Measurements from ENCODE around the gene CPPED1.
"Not testable (repeated sequence)": the region's sequence is repeated elsewhere in the genome, so short reads cannot be mapped to it uniquely, and the experiment has no call there.

CPPED1 gene

DNA sequence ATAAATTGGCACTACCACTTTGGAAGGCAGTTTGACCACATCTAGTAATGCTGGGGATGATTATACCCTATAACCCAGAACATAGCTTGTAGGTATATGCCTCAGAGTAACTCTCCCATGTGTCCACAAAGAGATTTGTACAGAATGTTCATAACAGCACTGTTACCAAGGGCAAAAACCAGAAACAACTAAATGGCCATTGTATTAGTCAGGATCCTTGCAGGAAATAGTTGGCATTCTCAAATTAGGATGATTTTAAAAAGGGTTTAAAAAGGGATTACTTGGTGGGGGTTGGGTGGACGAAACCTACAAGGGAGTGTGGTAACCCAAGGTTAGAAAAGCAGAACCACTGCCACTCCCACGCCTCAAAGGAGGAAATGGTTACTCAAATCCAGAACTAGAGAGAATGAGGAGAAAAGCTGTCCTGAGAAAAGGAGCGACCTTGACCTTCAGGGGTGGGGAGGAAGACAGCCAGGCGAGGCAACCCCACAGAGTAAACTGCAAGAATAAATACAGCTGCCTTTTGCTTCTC lies 2.1 kb downstream of the CPPED1 start:
- DNase-seq = peak; percentile 80

DNA sequence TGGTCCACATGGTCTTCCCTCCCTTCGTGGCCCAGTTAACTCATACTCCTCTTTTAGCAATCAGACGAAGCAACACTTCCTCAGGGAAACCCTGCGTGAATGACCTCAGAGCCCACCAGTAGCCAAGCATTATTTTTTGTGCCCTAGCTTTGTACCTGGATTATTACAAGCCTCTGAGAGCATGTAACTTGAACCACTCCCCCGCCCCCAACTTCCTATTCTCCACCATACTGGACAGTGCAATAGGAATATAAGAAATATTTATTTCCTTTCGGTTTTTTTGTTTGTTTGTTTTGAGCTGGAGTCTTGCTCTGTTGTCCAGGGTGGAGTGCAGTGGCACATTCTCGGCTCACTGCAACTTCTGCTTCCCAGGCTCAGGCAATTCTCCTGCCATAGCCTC lies 2.9 kb downstream of the CPPED1 start:
- DNase-seq = no peak

GRCh38 chr16:12799996-12800395 lies 3.7 kb downstream of the CPPED1 start:
- DNase-seq = not testable (repeated sequence)

GRCh38 chr16:12798846-12799245 lies 4.8 kb downstream of the CPPED1 start:
- DNase-seq = peak; percentile 15

GRCh38 chr16:12798171-12798570 lies 5.5 kb downstream of the CPPED1 start:
- no peak for DNase-seq

GRCh38 chr16:12796498-12796897 lies 7.2 kb downstream of the CPPED1 start:
- peak; percentile 60 for DNase-seq

- DNase-seq = no peak
These were observed 8.9 kb downstream of the CPPED1 start for GRCh38 chr16:12794486-12795387.

DNA sequence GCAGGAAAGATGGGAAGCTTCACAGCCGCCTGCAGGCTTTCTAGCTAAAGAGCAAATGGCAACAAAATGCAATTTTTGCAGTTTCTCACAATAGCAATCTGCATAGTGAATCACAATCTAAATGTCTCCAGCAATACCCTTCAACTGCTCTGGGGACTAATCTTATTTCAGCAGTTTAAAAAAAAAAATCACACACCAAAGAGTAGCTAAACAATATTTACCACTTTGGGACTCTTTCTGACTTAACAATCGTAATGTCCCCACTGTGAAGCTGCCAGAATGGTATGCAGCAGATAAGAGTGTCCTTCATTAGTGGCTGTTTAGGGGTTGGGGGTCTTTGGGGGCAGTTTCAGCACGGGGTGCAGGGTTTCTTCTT lies 9.8 kb downstream of the CPPED1 start:
- DNase-seq = no peak

- no peak for DNase-seq
These were observed 10.4 kb downstream of the CPPED1 start for GRCh38 chr16:12793120-12793864.

DNA sequence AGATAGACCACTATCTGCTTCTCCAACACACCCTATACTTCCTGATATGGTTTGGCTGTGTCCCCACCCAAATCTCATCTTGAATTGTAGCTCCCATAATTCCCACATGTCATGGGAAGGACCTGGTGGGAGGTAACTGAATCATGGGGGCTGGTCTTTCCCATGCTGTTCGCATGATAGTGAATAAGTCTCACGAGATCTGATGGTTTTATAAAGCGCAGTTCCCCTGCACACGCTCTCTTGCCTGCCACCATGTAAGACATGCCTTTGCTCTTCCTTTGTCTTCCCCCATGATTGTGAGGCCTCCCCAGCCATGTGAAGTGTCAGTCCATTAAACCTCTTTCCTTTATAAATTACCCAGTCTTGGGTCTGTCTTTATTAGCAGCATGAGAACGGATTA lies 11.2 kb downstream of the CPPED1 start:
- DNase-seq = not testable (repeated sequence)

DNA sequence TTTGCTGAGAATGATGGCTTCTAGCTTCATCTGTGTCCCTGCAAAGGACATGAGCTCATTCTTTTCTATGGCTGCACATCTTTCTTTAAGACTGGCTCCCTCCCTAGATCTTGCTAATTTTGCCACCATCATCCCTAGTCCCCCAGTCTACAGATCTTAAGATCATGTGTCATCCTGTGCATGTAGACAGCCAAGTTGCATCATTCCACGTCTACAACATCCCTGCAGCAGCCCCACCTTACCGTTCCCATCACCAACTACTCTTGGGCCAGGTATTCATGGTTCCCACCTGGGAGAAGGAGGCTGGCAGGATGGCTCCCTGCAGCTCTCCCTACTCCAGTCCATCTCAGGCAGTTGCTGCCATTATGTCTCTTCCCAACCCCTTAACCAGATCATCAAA lies 12.3 kb downstream of the CPPED1 start:
- no peak for DNase-seq

DNA sequence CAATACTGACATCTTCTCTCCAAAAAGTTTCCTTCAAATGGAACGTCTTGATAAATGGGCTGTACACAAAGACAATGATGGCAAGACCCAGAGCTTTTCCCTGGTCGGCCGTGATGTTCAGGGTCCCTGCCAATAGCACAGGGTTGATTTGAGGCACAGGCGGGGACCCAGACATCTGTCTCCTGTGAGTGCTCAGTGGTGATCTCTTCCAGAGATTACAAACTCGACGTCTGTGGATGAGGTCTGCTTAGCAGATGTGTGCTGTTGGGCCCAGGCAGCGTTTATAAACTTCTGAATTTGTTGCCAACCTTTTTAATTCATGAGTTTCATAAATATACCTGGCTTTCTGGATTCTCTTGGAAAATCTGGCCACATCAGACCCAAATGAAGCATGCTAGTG lies 14.9 kb downstream of the CPPED1 start:
- no peak for DNase-seq

DNA sequence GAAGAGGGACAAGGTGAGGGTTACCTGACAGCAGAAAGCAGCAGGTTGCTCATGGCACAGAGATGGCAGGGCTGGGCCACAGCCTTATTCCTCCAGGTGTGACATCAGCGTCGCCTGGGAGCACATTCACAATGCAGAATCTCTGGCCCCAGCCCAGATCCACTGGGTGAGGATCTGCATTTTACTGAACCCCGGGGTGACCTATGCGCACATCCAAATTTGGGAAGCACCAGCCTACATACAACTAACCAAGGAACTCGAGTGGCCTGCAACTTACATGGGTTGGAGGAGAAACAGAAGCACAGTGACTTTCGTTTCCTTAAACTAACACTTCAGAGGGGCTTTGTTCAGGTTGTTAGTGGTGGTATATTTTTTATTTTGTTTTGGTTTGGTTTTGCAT lies 17.6 kb downstream of the CPPED1 start:
- DNase-seq = no peak

DNA sequence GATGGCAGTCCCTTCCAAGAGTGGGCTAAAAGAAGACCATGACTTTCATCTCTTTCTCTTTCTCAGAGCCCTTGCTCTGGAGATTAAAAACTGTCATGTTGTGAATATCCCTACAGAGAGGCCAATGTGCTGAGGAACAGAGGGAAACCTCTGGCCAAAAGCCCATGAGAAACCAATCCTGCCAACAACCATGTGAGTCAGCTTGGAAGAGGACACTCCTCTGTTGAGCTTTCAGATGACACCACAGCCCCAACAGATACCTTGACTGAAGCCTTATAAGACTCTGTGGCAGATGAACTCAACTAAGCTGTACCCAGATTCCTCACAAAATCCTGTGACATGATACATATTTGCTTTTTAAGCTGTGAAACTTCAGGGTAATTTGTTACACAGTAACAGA lies 19.6 kb downstream of the CPPED1 start:
- no peak for DNase-seq

GRCh38 chr16:12781777-12782176 lies 21.9 kb downstream of the CPPED1 start:
- DNase-seq = no peak

GRCh38 chr16:12780467-12780866 lies 23.2 kb downstream of the CPPED1 start:
- DNase-seq = no peak

DNA sequence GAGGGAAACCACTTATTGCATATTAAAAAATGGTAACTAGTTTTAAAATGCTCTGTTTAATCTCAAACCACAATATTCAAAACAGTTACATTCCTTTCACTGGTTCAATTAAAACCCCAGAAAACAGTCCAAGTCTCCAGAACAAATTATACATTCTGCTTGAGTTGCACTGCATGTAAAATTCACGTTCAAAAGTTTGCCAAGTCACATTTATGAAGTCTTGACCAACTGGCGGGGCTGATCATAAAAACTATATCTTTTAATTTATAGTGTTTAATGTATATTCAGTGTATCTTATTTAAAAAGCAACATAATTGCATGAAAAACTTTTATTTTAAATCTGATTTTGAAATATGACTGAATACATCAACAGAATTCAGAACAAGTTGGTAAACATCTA lies 25.0 kb downstream of the CPPED1 start:
- DNase-seq = no peak

DNA sequence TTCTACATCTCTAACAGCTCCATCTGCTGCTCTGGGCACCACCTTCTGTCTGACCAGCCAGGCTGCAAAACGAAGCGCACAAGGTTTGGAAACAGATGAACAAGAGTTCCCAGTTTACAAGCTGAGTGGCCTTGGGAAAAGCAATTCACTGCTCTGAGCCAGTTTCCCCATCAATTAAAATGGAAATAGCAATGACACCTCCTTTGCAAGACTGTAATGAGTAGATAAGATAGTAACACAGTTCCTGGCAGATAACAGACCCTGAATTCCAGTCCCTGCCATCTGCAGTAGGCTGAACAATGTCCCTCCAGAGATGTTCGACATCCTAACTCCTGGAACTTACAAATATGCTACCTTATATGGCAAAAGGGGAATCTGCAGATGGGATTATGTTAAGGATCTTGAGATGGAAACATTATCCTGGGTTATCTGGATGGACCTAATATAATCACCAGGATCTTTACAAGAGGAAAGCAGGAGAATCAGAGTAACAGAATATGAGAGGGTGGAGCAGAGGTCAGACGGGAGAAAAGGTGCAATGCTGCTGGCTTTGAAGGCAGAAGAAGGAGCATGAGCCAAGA lies 27.9 kb downstream of the CPPED1 start:
- no peak for DNase-seq

DNA sequence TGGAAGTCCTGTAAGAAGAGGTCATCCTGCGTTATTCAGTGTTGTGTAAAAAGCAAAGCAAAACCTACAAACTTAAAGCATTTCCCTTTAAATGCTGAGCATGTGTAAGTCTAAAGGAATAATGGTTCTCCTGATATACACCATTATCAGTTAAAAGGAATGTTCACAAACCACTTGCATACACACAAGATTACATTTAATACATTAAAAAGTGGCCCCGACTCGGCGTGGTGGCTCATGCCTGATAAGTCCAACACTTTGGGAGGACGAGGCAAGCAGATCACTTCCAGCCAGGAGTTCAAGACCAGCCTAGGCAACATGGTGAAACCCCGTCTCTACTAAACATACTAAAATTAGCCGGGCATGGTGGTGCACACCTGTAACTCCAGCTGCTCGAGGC lies 30.5 kb downstream of the CPPED1 start:
- no peak for DNase-seq

- no peak for DNase-seq
These were observed 32.3 kb downstream of the CPPED1 start for GRCh38 chr16:12771341-12771798.

DNA sequence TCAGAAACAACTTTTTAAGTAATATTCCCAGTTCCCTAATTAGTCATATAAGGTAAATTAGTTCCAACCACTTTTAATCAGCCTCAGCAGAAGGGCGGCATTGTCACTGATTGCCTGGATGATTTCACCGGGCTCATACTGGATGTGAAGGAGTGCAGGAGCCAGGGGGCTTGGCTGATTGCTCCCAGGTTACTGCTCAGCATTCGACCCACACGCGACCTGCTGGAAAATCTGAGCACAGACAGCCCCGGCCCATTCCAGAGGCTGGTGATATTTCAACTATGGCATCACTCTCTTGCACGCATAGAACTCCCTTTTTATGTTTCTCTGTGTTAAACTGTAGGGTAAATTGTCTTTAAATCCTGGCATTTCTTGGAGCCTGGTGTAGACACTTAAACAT lies 34.2 kb downstream of the CPPED1 start:
- DNase-seq = no peak

DNA sequence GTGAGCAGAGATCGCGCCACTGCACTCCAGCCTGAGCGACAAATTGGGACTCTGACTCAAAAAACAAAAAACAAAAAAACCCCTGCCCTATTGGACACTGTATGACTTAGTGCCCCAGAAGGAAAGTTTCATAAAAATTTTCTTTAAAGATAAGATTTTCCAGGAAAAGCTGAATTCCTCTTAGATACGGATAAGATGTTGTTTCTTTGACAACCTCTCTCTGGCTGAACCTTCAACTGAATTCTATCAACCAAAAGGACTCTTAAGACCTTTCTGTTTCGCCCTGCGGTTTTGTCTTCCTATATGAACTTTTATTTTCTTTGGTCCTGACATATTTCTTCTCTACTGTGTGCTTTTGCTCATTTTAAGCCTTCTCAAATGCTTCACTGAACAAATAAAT lies 35.8 kb downstream of the CPPED1 start:
- no peak for DNase-seq

DNA sequence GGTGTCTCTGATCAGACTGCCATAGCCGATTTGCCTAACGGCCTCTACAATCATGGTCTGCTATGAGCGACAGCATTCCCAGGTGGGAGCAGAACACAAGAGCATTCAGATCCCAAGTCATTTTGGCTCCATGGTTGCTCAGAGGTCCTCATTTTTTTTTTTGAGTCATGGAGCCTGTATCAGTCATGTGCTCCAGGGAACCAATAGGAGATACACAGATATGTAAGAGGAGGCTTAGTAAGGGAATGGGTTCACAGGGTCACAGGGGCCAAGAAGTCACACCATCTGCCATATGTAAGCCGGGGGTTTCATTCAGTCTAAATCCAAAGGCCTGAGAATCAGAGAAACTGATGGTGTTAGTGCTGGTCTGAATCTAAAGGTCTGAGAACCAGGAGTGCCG lies 36.8 kb downstream of the CPPED1 start:
- DNase-seq = no peak

- DNase-seq = not testable (repeated sequence)
These were observed 37.5 kb downstream of the CPPED1 start for GRCh38 chr16:12766208-12766607.
